Measurements from ENCODE around the gene ZNRF3. TPM values are rescaled to one million over a fixed set of nuclear protein-coding genes. Genes with fewer than 3 reads are reported as not detected.

ZNRF3 gene
- total and polyA plus RNA-seq, 2 experiments from 2014 or later: 0.56 to 3.9 TPM

DNA sequence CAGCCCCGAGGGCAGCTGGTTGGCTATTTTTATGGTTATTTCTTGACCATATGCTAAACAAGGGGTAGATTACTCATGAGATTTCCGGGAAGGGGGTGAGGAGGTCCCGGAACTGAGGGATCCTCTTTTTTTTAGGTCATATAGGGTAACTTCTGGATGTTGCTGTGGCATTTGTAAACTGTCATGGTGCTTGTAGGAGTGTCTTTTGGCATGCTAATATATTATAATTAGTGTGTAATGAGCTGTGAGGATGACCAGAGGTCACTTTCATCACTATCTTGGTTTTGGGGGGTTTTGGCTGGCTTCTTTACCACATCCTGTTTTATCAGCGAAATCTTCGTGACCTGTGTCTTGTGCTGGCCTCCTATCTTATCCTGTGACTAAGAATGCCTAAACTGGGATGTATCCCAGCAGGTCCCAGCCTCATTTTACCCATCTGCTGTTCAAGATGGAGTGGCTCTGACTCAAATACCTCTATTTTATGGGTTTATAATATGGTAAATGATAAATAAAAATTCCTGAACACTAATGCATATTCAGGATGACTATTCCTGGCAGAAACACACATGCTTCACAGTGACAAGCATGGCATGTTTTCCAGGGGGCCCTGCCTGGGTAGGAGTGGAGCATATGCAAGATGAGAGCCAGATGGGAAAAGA is 200.7 kb downstream of the ZNRF3 start:
- no peak for DNase-seq
- no peaks in the 10 kb centered on the region for H4K20me1 ChIP-seq (ENCODE audit: insufficient read depth)
- H3K9ac ChIP-seq: no peak overlapping the region
- 0 out of 2 replicates have a peak, but pooled peaks cover 9% of the 10 kb centered on the region for H3K4me1 ChIP-seq (ENCODE audit: insufficient read depth)
- no peak overlapping the region for H3K4me3 ChIP-seq
- no peaks in the 10 kb centered on the region for H3K9me3 ChIP-seq (ENCODE audit: low read depth)
- no peaks in the 10 kb centered on the region for H3K9me2 ChIP-seq (ENCODE audit: insufficient read depth)
- H3K79me2 ChIP-seq (ENCODE audit: insufficient read depth): no peaks in the 10 kb centered on the region
- H3F3A ChIP-seq (ENCODE audit: insufficient read depth): no peaks in the 10 kb centered on the region
- H3K36me3 ChIP-seq (ENCODE audit: low read depth): no peaks in the 10 kb centered on the region
- H3K4me2 ChIP-seq (ENCODE audit: unreplicated experiment): no peak overlapping the region
- no peak overlapping the region for H3K27ac ChIP-seq
- H2AFZ ChIP-seq: no peak overlapping the region
- H3K27me3 ChIP-seq (replicated peaks; ENCODE audit: insufficient read depth): no peaks in the 10 kb centered on the region
- WGBS, 2 experiments (ENCODE audit: low coverage in 1 of 2, low lambda C conversion rate in 2 of 2, missing lambda C conversion rate in 2 of 2): 37 to 43% methylated on average over 5 of the region's 5 CpGs
- in situ Hi-C loops (cut with MboI): no loop called here
- TF ChIP-seq EZH2 (IDR thresholded peaks at IDR 0.05; ENCODE audit: insufficient read depth, poor library complexity, severe bottlenecking) (no peak), EZH2phosphoT487 (IDR thresholded peaks at IDR 0.05; ENCODE audit: insufficient read depth, low read depth) (no peak)

DNA sequence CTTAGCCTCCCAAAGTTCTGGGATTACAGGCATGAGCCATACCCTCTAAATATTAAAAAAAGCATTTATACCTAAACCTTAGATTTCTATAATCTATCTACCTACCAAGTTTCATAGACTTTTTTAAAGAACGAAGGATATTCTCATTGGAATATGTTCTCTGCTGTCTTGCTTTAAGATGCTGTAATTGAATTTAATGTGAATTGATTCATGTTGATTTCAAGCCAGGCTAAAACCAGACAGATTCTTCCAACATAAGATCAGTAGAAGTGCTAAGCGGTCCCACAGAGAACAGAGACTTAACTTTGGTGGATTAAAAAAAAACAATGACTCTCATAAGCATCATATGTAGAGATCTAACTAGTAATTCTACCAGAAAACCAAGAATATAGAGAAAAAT is 203.6 kb downstream of the ZNRF3 start:
- WGBS, 2 experiments (ENCODE audit: low coverage in 1 of 2, low lambda C conversion rate in 2 of 2, missing lambda C conversion rate in 2 of 2): 71 to 83% methylated on average over 2 of the region's 2 CpGs
- Histone ChIP-seq H3K27ac (no peak overlapping the region), H3K4me1 (ENCODE audit: insufficient read depth) (0 out of 2 replicates have a peak, but pooled peaks cover 9% of the 10 kb centered on the region), H3K79me2 (ENCODE audit: insufficient read depth) (no peaks in the 10 kb centered on the region), H3K9me3 (ENCODE audit: low read depth) (no peaks in the 10 kb centered on the region), H3K4me2 (ENCODE audit: unreplicated experiment) (no peak overlapping the region), H3K4me3 (no peak overlapping the region), H3K27me3 (replicated peaks; ENCODE audit: insufficient read depth) (no peaks in the 10 kb centered on the region), H4K20me1 (ENCODE audit: insufficient read depth) (no peaks in the 10 kb centered on the region), H2AFZ (no peak overlapping the region), H3K9me2 (ENCODE audit: insufficient read depth) (no peaks in the 10 kb centered on the region), H3K36me3 (ENCODE audit: low read depth) (no peaks in the 10 kb centered on the region), H3K9ac (no peak overlapping the region), H3F3A (ENCODE audit: insufficient read depth) (no peaks in the 10 kb centered on the region)
- TF ChIP-seq EZH2 (IDR thresholded peaks at IDR 0.05; ENCODE audit: insufficient read depth, poor library complexity, severe bottlenecking) (no peak), EZH2phosphoT487 (IDR thresholded peaks at IDR 0.05; ENCODE audit: insufficient read depth, low read depth) (no peak)
- in situ Hi-C loops (cut with MboI): no loop called here
- DNase-seq: no peak

DNA sequence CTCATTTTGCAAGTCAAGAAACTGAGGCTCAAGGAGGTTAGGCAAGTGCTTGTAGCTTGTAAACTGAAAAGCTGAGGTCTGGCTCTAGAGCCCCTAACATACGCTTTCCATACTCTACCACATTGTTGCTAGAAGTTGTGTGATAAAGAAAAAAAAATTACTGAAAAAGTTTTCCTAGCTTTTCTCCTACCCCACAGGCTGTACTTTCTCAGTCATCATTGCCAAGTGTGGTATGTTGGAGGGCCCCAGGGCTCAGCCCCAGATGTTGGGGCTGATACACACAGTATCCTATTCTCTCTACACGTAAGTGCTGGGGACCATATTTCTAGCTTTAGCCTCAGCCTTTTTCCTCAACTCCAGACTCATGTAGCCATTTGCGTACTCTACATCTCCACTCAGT is 205.4 kb downstream of the ZNRF3 start:
- in situ Hi-C loops (cut with MboI): no loop called here
- Histone ChIP-seq H3K79me2 (ENCODE audit: insufficient read depth) (no peaks in the 10 kb centered on the region), H3K27ac (no peak overlapping the region), H3K4me2 (ENCODE audit: unreplicated experiment) (no peak overlapping the region), H3K4me1 (ENCODE audit: insufficient read depth) (peaks cover 15% of the 10 kb centered on the region), H3K9me2 (ENCODE audit: insufficient read depth) (no peaks in the 10 kb centered on the region), H3K36me3 (ENCODE audit: low read depth) (no peaks in the 10 kb centered on the region), H2AFZ (no peak overlapping the region), H3F3A (ENCODE audit: insufficient read depth) (peaks cover 10% of the 10 kb centered on the region), H4K20me1 (ENCODE audit: insufficient read depth) (no peaks in the 10 kb centered on the region), H3K27me3 (replicated peaks; ENCODE audit: insufficient read depth) (no peaks in the 10 kb centered on the region), H3K9me3 (ENCODE audit: low read depth) (no peaks in the 10 kb centered on the region), H3K4me3 (no peak overlapping the region), H3K9ac (no peak overlapping the region)
- TF ChIP-seq EZH2phosphoT487 (IDR thresholded peaks at IDR 0.05; ENCODE audit: insufficient read depth, low read depth) (no peak), EZH2 (IDR thresholded peaks at IDR 0.05; ENCODE audit: insufficient read depth, poor library complexity, severe bottlenecking) (no peak)
- DNase-seq: no peak
- 97 to 100% methylated on average over 3 of the region's 3 CpGs for WGBS, 2 experiments (ENCODE audit: low coverage in 1 of 2, low lambda C conversion rate in 2 of 2, missing lambda C conversion rate in 2 of 2)

DNA sequence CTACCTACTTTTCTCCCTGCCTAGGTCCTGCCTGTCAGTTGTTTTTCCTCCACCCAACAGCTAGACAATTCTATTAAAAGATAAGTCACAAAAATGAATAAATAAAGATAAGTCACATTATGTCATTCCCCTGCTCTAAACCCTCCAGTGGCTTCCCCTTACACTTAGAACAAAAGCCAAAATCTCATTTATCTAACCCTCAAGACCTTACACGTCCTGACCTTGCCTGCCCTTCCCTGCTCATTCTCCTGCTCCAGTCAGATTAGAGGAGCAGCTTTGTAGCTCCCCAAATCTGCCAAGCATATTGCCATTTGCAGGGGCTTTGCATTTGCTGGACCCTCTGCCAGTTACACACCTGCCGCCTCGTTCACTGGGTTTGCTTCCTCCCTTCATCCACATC is 206.1 kb downstream of the ZNRF3 start:
- H2AFZ ChIP-seq: no peak overlapping the region
- no peak overlapping the region for H3K4me3 ChIP-seq
- H3K79me2 ChIP-seq (ENCODE audit: insufficient read depth): no peaks in the 10 kb centered on the region
- no peaks in the 10 kb centered on the region for H3K36me3 ChIP-seq (ENCODE audit: low read depth)
- H3K9ac ChIP-seq: no peak overlapping the region
- no peak for DNase-seq
- no peaks in the 10 kb centered on the region for H3K9me3 ChIP-seq (ENCODE audit: low read depth)
- no peaks in the 10 kb centered on the region for H4K20me1 ChIP-seq (ENCODE audit: insufficient read depth)
- H3K27ac ChIP-seq: no peak overlapping the region
- peaks cover 16% of the 10 kb centered on the region for H3K4me1 ChIP-seq (ENCODE audit: insufficient read depth)
- H3K9me2 ChIP-seq (ENCODE audit: insufficient read depth): no peaks in the 10 kb centered on the region
- H3K27me3 ChIP-seq (replicated peaks; ENCODE audit: insufficient read depth): no peaks in the 10 kb centered on the region
- in situ Hi-C loops (cut with MboI): no loop called here
- TF ChIP-seq EZH2 (IDR thresholded peaks at IDR 0.05; ENCODE audit: insufficient read depth, poor library complexity, severe bottlenecking): no peak
- TF ChIP-seq EZH2phosphoT487 (IDR thresholded peaks at IDR 0.05; ENCODE audit: insufficient read depth, low read depth): no peak
- WGBS, 2 experiments (ENCODE audit: low coverage in 1 of 2, low lambda C conversion rate in 2 of 2, missing lambda C conversion rate in 2 of 2): 61 to 65% methylated on average over 3 of the region's 3 CpGs
- H3K4me2 ChIP-seq (ENCODE audit: unreplicated experiment): no peak overlapping the region
- H3F3A ChIP-seq (ENCODE audit: insufficient read depth): peaks cover 15% of the 10 kb centered on the region
